Measurements from ENCODE around the gene ZNF276.
"Not testable (repeated sequence)": the region's sequence is repeated elsewhere in the genome, so short reads cannot be mapped to it uniquely, and the experiment has no call there.

The ZNF276 gene

GRCh38 chr16:89733792-89734191 lies 12.5 kb downstream of the ZNF276 start:
- in situ Hi-C loops (cut with MboI; ENCODE audit: low sequenced_read_pairs), result no loop called here

- in situ Hi-C loops (cut with MboI; ENCODE audit: low sequenced_read_pairs), result no loop called here
These were observed 15.2 kb downstream of the ZNF276 start for GRCh38 chr16:89736554-89736953.

- in situ Hi-C loops (cut with MboI; ENCODE audit: low sequenced_read_pairs), result no loop called here
These were observed 16.2 kb downstream of the ZNF276 start for GRCh38 chr16:89737341-89738071.

DNA sequence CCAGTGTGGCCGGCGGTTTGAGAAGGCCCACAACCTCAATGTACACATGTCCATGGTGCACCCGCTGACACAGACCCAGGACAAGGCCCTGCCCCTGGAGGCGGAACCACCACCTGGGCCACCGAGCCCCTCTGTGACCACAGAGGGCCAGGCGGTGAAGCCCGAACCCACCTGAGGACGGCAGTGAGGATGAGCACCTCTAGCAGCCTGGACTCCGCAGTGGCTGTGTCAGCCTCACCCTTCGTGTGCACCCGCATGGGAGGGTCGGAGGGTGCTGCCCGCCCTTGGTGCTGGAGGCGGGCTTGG lies 16.7 kb downstream of the ZNF276 start:
- in situ Hi-C loops (cut with MboI; ENCODE audit: low sequenced_read_pairs), result no loop called here

GRCh38 chr16:89738538-89739317 lies 17.4 kb downstream of the ZNF276 start:
- in situ Hi-C loops (cut with MboI; ENCODE audit: low sequenced_read_pairs), result no loop called here

DNA sequence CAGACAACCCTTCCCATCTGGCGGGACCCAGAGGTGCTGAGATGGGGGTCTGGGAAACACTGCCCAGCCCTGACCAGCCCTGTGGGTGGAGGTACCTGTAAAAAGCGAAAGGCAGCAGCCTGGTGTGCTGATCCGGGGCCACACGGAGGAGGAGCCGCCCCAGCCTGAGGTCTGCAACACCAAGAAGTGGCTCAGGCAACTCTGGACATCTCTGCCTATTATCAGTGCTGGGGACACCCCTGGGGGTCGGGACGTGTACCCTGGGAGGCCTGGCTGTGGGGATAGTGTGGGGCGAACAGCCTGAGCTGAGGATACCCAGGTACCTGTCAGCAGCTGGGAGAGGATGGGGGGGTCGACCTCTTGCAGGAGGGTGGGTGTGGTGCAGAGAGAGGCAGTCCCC lies 18.0 kb downstream of the ZNF276 start:
- in situ Hi-C loops (cut with MboI; ENCODE audit: low sequenced_read_pairs), result no loop called here

- in situ Hi-C loops (cut with MboI; ENCODE audit: low sequenced_read_pairs), result no loop called here
These were observed 20.1 kb downstream of the ZNF276 start for GRCh38 chr16:89741342-89742014.

DNA sequence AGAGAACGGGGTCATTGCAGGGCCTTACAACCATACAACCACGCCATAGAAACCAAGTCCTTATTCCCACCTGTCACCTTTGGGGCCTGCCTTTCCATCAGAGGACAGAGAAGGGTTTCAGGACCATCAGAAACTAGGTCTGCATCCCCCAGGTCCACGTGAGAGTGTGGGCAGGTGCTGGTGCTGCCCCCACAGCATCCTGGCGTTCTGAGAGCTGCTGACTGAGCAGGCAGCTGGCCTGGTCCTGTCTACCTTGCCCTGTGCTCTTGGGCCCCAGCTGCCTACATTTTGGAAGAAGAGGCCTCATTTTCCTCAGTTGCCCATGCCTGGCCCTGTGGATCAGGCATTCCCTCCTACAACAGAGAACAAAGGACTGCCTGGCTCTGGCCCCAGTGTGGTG lies 21.6 kb downstream of the ZNF276 start:
- in situ Hi-C loops (cut with MboI; ENCODE audit: low sequenced_read_pairs), result no loop called here

DNA sequence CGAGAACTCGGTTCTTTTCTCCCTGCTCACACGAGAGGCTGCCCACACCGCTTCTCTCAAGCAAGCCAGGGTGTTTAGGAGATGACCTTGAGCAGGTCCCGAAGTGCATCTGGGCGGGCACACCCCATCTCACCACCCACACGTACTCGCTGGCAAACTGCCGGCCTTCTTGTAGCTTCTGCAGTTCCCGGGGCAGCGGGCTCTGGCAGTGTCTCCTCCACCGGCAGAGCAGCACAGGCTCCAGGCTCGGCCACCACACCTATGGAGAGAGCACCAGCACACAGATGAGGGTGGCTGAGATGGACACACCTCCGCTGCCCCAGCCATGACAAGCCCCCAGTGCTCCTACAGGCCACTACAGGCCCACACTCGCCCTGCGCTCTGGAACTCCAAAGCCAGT lies 23.5 kb downstream of the ZNF276 start:
- in situ Hi-C loops (cut with MboI; ENCODE audit: low sequenced_read_pairs), result no loop called here

DNA sequence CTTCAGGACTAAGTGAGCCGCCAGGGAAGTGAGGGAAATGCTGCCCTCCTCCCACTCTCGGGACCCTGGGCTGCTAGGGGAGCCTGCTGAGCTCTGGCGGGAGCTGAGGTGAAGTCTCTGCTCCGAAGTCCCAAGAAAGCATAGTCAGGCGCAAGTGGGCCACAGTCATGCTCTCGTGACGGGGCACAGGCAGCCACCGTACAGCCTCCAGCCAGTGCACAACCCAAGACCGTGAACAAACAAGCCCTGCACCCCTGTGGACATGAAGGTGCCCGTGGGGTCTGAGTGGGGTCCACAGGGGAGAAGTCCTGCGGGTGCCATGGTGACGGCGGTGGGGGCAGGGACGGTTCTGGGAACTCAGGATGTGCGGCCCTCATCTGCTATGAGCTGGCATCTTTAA lies 24.7 kb downstream of the ZNF276 start:
- in situ Hi-C loops (cut with MboI; ENCODE audit: low sequenced_read_pairs), result no loop called here

- in situ Hi-C loops (cut with MboI; ENCODE audit: low sequenced_read_pairs), result no loop called here
These were observed 26.7 kb downstream of the ZNF276 start for GRCh38 chr16:89748076-89748475.

- in situ Hi-C loops (cut with MboI; ENCODE audit: low sequenced_read_pairs), result no loop called here
These were observed 27.6 kb downstream of the ZNF276 start for GRCh38 chr16:89748921-89749320.

DNA sequence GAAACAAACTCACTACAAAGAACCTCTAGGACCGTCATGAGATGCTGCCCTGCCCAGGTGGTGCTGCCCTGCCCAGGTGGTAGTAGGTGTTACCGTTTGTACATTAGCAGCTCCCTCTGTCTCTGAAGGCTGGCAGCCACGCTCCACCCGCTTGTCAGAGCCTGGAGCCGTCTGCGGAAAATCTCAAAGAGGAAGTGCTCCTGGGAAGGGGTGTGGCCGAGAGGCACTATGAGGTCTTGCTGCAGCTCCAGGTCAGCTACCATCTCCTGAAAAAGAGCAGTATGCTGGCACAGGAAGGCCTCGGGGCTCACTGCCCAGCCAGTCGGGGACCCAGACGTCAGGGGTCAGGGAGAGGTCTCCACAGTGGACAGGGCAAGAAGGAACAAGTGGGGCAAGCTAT lies 28.3 kb downstream of the ZNF276 start:
- in situ Hi-C loops (cut with MboI; ENCODE audit: low sequenced_read_pairs), result no loop called here

DNA sequence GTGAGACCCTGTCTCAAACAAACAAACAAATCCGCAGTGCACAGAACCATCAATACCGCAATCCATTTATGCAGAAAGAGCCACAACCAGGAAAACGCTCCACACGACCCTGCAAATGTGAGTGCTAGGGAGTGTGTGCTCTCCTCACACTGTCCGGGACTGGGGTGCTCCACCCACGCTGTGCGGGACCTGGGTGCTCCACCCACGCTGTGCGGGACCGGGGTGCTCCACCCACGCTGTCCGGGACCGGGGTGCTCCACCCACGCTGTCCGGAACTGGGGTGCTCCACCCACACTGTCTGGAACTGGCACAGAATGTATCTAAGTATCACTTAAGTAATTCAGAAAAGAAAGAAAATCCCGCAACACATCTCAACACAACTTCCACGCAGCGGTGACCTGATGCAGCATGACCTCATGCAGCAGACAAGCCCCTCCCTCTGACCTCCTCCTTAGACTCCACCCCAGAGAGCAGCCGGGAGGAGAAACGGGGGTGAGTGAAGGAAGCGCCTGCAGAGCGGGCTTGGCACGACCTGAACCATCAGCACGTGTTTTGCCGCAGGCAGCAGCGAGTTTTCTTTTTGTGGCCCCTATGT lies 38.5 kb downstream of the ZNF276 start:
- in situ Hi-C loops (cut with MboI; ENCODE audit: low sequenced_read_pairs), result no loop called here

GRCh38 chr16:89761304-89761922 lies 40.1 kb downstream of the ZNF276 start:
- in situ Hi-C loops (cut with MboI; ENCODE audit: low sequenced_read_pairs), result no loop called here

DNA sequence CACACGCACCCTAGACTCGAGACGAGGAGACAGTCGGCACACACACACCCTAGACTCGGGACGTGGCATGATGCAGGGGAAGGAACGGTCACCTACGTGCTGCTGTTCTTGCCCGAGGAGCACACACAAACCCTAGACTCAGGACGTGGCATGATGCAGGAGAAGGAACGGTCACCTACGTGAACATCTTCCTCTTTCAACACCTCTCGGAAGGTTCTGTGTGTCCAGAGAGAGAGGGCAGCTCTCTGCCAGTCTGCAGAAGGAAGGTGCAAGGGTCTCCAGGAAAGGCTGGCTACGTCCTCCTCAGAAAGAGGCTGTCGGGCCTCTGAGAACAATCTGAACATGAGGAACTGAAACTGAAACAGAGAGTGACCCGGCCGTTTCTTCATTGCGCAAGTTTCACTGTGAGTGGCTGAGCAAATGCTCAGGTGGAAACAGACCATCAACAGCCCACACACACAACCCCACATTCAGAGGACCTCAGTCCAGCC lies 43.4 kb downstream of the ZNF276 start:
- in situ Hi-C loops (cut with MboI; ENCODE audit: low sequenced_read_pairs), result no loop called here

GRCh38 chr16:89765292-89765830 lies 44.0 kb downstream of the ZNF276 start:
- in situ Hi-C loops (cut with MboI; ENCODE audit: low sequenced_read_pairs), result no loop called here

DNA sequence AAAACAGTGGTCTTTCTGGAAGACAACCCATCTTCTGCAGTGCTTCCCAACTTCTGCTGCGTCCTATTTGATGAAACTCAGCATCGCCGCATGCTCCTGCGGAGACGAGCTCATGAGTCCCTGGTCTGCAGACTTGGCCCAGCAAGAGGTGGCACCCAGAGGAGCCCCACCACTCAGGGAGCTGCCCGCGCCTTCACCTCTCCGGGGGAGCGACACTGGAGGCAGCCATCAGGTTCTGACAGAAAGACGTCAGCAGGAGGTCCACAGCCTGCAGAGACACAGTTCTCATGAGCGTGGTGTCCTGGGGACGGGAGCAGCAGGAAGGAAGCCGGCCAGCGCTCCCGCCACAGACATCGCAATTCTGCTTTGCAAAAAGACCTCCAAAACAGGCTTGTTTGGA lies 49.0 kb downstream of the ZNF276 start:
- in situ Hi-C loops (cut with MboI; ENCODE audit: low sequenced_read_pairs), result no loop called here

GRCh38 chr16:89775223-89775622 lies 53.9 kb downstream of the ZNF276 start:
- in situ Hi-C loops (cut with MboI; ENCODE audit: low sequenced_read_pairs), result no loop called here

DNA sequence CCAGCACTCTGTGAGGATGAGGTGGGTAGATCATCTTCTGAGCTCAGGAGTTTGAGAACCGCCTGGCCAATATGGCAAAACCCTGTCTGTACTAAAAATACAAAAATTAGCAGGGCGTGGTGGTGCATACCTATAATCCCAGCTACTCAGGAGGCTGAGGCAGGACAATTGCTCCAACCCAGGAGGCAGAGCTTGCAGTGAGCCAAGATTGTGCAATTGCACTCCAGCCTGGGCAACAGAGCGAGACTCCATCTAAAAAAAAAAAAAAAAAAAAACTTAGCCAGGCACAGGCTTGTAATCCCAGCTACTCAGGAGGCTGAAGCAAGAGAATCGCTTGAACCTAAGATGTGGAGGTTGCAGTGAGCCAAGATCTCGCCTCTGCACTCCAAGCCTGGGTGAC lies 56.9 kb downstream of the ZNF276 start:
- in situ Hi-C loops (cut with MboI; ENCODE audit: low sequenced_read_pairs), result not testable (repeated sequence)

Data from HL-60/S4 treated with retinoic acid at 250 ng/mL for 4 days and 3 days (cell line).